GM12874 (cell line): ENCODE data around the gene CROCC.

ENCODE experiments used
- CTCF ChIP-seq: IDR thresholded peaks from 2 replicates; pipeline ENCODE4 v1.5.1; 2011; ENCODE audit warnings: low read depth, mild to moderate bottlenecking, control low read depth, low read length, moderate library complexity; ENCODE audit not compliant: insufficient read depth

CROCC gene

GRCh38 chr1:16907870-16908758 is 13.6 kb upstream of the CROCC start:
- no peak for TF ChIP-seq CTCF

GRCh38 chr1:16913181-16913832 is 8.4 kb upstream of the CROCC start:
- TF ChIP-seq CTCF, result no peak

- TF ChIP-seq CTCF, result 0 out of 2 replicates have a peak, but pooled peaks have one; percentile 3
Observed at GRCh38 chr1:16913833-16914662, 7.7 kb upstream of the CROCC start.

- TF ChIP-seq CTCF, result no peak
Observed at GRCh38 chr1:16915627-16915973, 6.1 kb upstream of the CROCC start.

GRCh38 chr1:16918371-16918770 is 3.4 kb upstream of the CROCC start:
- no peak for TF ChIP-seq CTCF

- no peak for TF ChIP-seq CTCF
Observed at GRCh38 chr1:16920951-16921350, 780 bp upstream of the CROCC start.

- no peak for TF ChIP-seq CTCF
Observed at GRCh38 chr1:16922466-16922865, 735 bp downstream of the CROCC start.
